GM12872 (cell line): ENCODE data around the gene CSNK1G2.

Experiments used
- CTCF ChIP-seq: IDR thresholded peaks from 3 replicates; pipeline ENCODE4 v1.5.1; 2011; ENCODE audit warnings: low read depth, mild to moderate bottlenecking, low read length, moderate library complexity; ENCODE audit not compliant: insufficient read depth

CSNK1G2 gene

GRCh38 chr19:1998712-1999708, 58.0 kb downstream of the CSNK1G2 start:
- TF ChIP-seq CTCF, result no peak

GRCh38 chr19:1999856-2000515, 59.0 kb downstream of the CSNK1G2 start:
- TF ChIP-seq CTCF, result no peak

GRCh38 chr19:2003874-2004273, 62.9 kb downstream of the CSNK1G2 start:
- no peak for TF ChIP-seq CTCF

- TF ChIP-seq CTCF, result no peak
Measured at GRCh38 chr19:2010135-2010668, 69.2 kb downstream of the CSNK1G2 start.

- TF ChIP-seq CTCF, result no peak
Measured at GRCh38 chr19:2011169-2011568, 70.2 kb downstream of the CSNK1G2 start.

- no peak for TF ChIP-seq CTCF
Measured at GRCh38 chr19:2012941-2013682, 72.1 kb downstream of the CSNK1G2 start.

GRCh38 chr19:2013683-2013961, 72.7 kb downstream of the CSNK1G2 start:
- TF ChIP-seq CTCF, result no peak
